ENCODE results near the gene CADM1. TPM values are rescaled to one million over a fixed set of nuclear protein-coding genes. Genes with fewer than 3 reads are reported as not detected.

CADM1 gene
- total and polyA plus RNA-seq, 5 donors from 2014 or later: 3.6 to 11.3 (median 6.9) TPM

DNA sequence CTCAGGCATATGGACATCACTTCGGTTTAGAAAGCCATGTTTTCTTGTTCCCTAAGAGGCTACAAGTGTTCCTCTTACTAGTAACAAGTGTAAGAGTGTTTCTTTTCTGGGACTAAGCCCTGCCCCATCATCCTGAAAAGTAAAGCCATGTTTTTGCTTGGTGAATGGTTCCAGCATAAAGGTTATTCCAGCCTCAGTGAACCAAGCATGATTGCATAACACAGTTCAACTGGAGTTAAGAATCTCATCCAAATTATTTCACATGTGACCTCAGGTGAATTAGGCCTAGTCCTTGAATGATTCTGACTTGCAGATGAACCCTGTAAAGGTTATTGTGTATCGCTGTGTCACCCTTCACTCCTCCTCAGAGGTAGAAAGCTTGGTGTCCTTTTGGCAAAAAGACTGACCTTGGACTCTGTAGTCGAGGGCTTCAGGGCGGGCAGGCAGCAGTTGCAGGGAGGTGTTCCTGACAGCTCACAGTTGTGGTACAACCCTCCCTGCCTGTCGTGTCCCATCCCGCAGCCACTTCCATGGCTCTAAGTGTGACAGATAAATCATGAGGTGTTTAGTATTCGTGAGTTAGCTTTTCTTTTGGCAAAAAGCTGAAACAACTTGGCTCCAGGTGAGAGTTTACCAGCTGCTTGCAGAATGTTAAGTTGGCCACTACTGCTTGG lies 321.8 kb downstream of the CADM1 start:
- Mint-ChIP-seq H3K27me3 (peaks cover 8% of the 10 kb centered on the region), H3K36me3 (no peaks in the 10 kb centered on the region), H3K27ac (no peak overlapping the region), H3K9me3 (peaks cover 0 to 5% (median 0%) of the 10 kb centered on the region in 7 donors), H3K4me1 (no peaks in the 10 kb centered on the region), H3K4me3 (no peak overlapping the region)
- DNase-seq: no peak
- H3K9me3 ChIP-seq (ENCODE audit: control insufficient read depth in 2 of 2, low read length in 2 of 2): no peaks in the 10 kb centered on the region
- H3K36me3 ChIP-seq (ENCODE audit: control insufficient read depth, insufficient read depth, low read length): no peaks in the 10 kb centered on the region
- H3K4me3 ChIP-seq (ENCODE audit: low read depth, low read length): no peak overlapping the region
- ATAC-seq (ENCODE audit: low read depth in 2 of 2): no peak
- H3K27me3 ChIP-seq (ENCODE audit: control insufficient read depth, insufficient read depth, low read length): no peaks in the 10 kb centered on the region
- H3K27ac ChIP-seq (ENCODE audit: insufficient read depth, low read length, poor library complexity, severe bottlenecking): no peak overlapping the region
- H3K4me1 ChIP-seq (ENCODE audit: control insufficient read depth, insufficient read depth, low read length, poor library complexity, severe bottlenecking): no peaks in the 10 kb centered on the region

DNA sequence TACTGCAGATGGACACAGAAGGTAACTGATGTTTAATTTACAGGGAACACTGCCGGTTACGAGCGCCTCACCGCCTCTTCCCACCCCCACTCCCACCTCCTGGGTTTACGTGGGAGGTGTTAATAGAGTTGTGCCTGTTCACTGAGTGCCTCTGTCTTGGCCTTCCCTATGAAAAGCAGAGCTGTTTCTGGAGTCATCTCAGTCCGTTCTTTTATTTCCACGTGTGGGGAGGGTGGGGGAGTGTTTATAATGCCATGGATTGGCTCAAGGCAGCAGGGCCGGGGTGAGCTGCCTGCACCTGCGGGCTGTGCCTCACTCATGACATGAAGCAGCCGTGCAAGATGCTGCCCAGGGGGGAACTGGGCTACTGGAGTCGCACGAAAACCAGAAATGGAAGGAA lies 322.7 kb downstream of the CADM1 start:
- Histone ChIP-seq H3K27me3 (ENCODE audit: control insufficient read depth, insufficient read depth, low read length) (no peaks in the 10 kb centered on the region), H3K9me3 (ENCODE audit: control insufficient read depth in 2 of 2, low read length in 2 of 2) (no peaks in the 10 kb centered on the region), H3K4me3 (ENCODE audit: low read depth, low read length) (no peak overlapping the region), H3K36me3 (ENCODE audit: control insufficient read depth, insufficient read depth, low read length) (no peaks in the 10 kb centered on the region), H3K4me1 (ENCODE audit: control insufficient read depth, insufficient read depth, low read length, poor library complexity, severe bottlenecking) (no peaks in the 10 kb centered on the region), H3K27ac (ENCODE audit: insufficient read depth, low read length, poor library complexity, severe bottlenecking) (no peak overlapping the region)
- peaks cover 0 to 5% (median 0%) of the 10 kb centered on the region in 7 donors for H3K9me3 Mint-ChIP-seq
- H3K4me3 Mint-ChIP-seq: no peak overlapping the region
- ATAC-seq (ENCODE audit: low read depth in 2 of 2): no peak
- peaks cover 8% of the 10 kb centered on the region for H3K27me3 Mint-ChIP-seq
- H3K36me3 Mint-ChIP-seq: no peaks in the 10 kb centered on the region
- peak overlapping the region in 1 of 3 donors; percentile 29 for H3K27ac Mint-ChIP-seq
- DNase-seq: no peak
- H3K4me1 Mint-ChIP-seq: no peaks in the 10 kb centered on the region

DNA sequence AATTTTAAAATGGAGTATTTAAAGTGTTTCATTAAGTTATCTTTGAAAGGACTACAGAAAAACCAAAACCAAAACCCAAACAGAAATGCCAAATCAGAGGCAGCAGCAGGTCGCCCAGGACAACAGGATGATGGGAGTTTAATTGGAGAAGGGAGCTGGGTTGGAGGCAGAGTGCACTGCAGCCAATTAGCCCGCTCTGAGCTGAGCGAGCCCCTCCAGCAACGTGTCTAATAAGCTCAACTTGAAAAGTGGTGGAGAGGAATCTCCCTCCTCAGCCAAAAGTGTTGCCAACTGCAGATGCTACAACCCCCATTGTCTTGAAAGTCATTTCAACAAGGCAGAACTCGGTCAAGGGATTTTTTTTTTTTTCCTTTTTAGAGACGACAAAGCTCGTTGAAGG lies 323.9 kb downstream of the CADM1 start:
- ATAC-seq (ENCODE audit: low read depth in 2 of 2) (no peak), DNase-seq (no peak)
- Mint-ChIP-seq H3K4me3 (no peak overlapping the region), H3K9me3 (peaks cover 0 to 4% (median 0%) of the 10 kb centered on the region in 7 donors), H3K27ac (no peak overlapping the region), H3K36me3 (no peaks in the 10 kb centered on the region), H3K27me3 (peaks cover 14% of the 10 kb centered on the region), H3K4me1 (no peaks in the 10 kb centered on the region)
- no peak overlapping the region for H3K27ac ChIP-seq (ENCODE audit: insufficient read depth, low read length, poor library complexity, severe bottlenecking)
- H3K36me3 ChIP-seq (ENCODE audit: control insufficient read depth, insufficient read depth, low read length): no peaks in the 10 kb centered on the region
- H3K4me1 ChIP-seq (ENCODE audit: control insufficient read depth, insufficient read depth, low read length, poor library complexity, severe bottlenecking): no peaks in the 10 kb centered on the region
- no peak overlapping the region for H3K4me3 ChIP-seq (ENCODE audit: low read depth, low read length)
- no peaks in the 10 kb centered on the region for H3K27me3 ChIP-seq (ENCODE audit: control insufficient read depth, insufficient read depth, low read length)
- no peaks in the 10 kb centered on the region for H3K9me3 ChIP-seq (ENCODE audit: control insufficient read depth in 2 of 2, low read length in 2 of 2)

DNA sequence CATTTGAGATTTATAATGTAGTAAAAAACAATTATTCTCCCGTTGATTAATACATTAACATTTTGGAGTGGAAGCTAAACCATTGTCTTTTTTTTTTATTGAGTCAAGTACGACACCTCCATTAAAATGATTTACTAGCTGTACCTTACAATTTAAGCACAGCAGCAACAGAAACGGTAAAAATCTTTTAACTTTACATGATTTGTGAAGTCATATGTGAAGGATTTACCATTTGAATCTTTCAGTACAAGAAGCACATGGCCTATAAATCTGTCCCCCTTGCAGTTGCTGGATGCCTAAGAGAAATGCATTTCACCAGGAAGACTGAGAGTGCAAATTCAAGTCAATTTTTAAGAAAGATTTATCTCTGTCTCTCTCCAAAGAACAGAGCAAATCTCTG lies 324.6 kb downstream of the CADM1 start:
- Mint-ChIP-seq H3K4me3 (no peak overlapping the region), H3K36me3 (no peaks in the 10 kb centered on the region), H3K27ac (no peak overlapping the region), H3K4me1 (no peaks in the 10 kb centered on the region), H3K9me3 (peaks cover 0 to 4% (median 0%) of the 10 kb centered on the region in 7 donors), H3K27me3 (peaks cover 14% of the 10 kb centered on the region)
- no peak overlapping the region for H3K4me3 ChIP-seq (ENCODE audit: low read depth, low read length)
- no peak for DNase-seq
- H3K27ac ChIP-seq (ENCODE audit: insufficient read depth, low read length, poor library complexity, severe bottlenecking): no peak overlapping the region
- H3K4me1 ChIP-seq (ENCODE audit: control insufficient read depth, insufficient read depth, low read length, poor library complexity, severe bottlenecking): no peaks in the 10 kb centered on the region
- ATAC-seq (ENCODE audit: low read depth in 2 of 2): no peak
- no peaks in the 10 kb centered on the region for H3K36me3 ChIP-seq (ENCODE audit: control insufficient read depth, insufficient read depth, low read length)
- no peaks in the 10 kb centered on the region for H3K27me3 ChIP-seq (ENCODE audit: control insufficient read depth, insufficient read depth, low read length)
- H3K9me3 ChIP-seq (ENCODE audit: control insufficient read depth in 2 of 2, low read length in 2 of 2): no peaks in the 10 kb centered on the region

DNA sequence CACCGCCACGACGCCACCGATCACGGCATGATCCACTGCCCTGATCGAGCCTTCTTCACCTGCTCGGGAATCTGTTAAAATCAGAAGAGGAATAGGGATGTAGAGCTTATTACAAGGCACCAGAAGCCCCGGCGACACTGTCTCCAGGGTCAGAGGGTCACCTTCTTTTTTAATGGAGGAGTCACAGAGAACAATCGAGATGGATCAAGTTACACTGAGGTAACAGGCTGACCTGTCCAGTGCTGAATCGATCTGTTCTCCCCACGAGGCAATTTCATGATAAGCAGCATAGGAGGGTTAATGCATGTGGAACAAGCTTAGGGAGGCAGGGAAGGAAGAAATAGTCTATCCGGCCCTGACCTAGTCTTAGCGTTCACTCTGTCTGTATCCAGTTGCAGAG lies 325.5 kb downstream of the CADM1 start:
- Mint-ChIP-seq H3K4me3 (no peak overlapping the region), H3K4me1 (no peaks in the 10 kb centered on the region), H3K27ac (no peak overlapping the region), H3K36me3 (no peaks in the 10 kb centered on the region), H3K9me3 (peaks cover 0 to 4% (median 0%) of the 10 kb centered on the region in 7 donors), H3K27me3 (peaks cover 14% of the 10 kb centered on the region)
- H3K4me3 ChIP-seq (ENCODE audit: low read depth, low read length): no peak overlapping the region
- no peaks in the 10 kb centered on the region for H3K27me3 ChIP-seq (ENCODE audit: control insufficient read depth, insufficient read depth, low read length)
- no peaks in the 10 kb centered on the region for H3K36me3 ChIP-seq (ENCODE audit: control insufficient read depth, insufficient read depth, low read length)
- ATAC-seq (ENCODE audit: low read depth in 2 of 2) (no peak), DNase-seq (no peak)
- no peaks in the 10 kb centered on the region for H3K4me1 ChIP-seq (ENCODE audit: control insufficient read depth, insufficient read depth, low read length, poor library complexity, severe bottlenecking)
- no peaks in the 10 kb centered on the region for H3K9me3 ChIP-seq (ENCODE audit: control insufficient read depth in 2 of 2, low read length in 2 of 2)
- no peak overlapping the region for H3K27ac ChIP-seq (ENCODE audit: insufficient read depth, low read length, poor library complexity, severe bottlenecking)

DNA sequence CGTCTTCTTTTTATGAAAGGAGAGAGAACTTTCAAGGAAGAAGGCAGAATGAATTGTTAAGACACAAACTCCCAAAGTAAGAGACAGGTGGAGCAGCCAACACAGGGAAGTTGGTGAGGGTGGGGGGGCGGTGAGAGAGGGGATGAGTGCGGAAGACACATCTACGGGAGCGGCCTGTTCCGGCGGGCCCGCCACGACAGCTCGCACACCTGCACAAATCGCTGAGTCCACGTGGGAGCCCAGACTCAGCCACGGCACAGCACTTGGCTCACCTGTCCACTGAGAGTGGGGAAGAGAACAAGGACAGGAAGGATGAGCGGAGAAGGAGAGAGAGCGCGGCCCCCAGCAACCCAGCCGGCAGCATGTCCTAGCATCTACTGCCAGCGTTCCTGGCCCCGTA lies 331.1 kb downstream of the CADM1 start:
- no peak for ATAC-seq (ENCODE audit: low read depth in 2 of 2)

DNA sequence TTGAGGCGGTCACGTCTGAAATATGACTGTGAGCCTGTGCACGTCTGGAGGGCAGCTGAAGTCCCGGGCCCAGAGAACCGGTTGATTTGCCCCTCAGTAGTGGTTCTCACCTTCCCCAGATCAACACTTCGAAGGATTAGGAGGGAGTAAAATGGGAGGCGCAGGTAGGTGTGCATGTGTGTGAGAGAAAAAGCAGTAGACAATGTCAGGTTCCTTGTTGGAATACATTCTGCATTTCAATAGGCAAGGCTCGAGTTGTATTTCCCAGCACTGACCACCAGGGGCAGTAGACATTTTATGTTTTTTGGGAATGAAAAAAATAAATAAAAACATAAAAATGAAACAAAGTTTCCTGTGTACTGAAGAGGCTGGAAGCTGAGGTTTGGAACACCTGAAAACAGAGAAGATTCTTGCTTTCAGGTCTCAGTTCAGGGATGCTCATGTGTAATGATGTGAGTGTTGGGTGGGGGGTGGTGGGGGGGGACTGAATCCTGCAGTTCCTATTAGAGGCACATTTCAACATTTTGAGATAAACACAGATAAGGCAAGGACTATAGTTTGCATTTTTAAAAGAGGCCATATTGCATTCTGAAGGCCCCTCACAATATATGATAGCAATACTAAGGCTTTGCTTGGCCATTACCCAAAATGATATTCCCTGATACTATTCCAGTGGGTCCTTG lies 333.9 kb downstream of the CADM1 start:
- no peaks in the 10 kb centered on the region for H3K36me3 Mint-ChIP-seq
- ATAC-seq (ENCODE audit: low read depth in 2 of 2): no peak
- H3K27ac ChIP-seq (ENCODE audit: insufficient read depth, low read length, poor library complexity, severe bottlenecking): no peak overlapping the region

More for the DNA sequence above, 331.1 kb downstream of the CADM1 start:
- Mint-ChIP-seq H3K4me3 (no peak overlapping the region), H3K27me3 (peaks cover 10% of the 10 kb centered on the region), H3K36me3 (no peaks in the 10 kb centered on the region), H3K4me1 (no peaks in the 10 kb centered on the region), H3K27ac (no peak overlapping the region), H3K9me3 (peaks cover 0 to 5% (median 0%) of the 10 kb centered on the region in 7 donors)
- no peak overlapping the region for H3K27ac ChIP-seq (ENCODE audit: insufficient read depth, low read length, poor library complexity, severe bottlenecking)
- H3K9me3 ChIP-seq (ENCODE audit: control insufficient read depth in 2 of 2, low read length in 2 of 2): no peaks in the 10 kb centered on the region
- DNase-seq: no peak
- no peaks in the 10 kb centered on the region for H3K27me3 ChIP-seq (ENCODE audit: control insufficient read depth, insufficient read depth, low read length)
- H3K4me3 ChIP-seq (ENCODE audit: low read depth, low read length): no peak overlapping the region
- no peaks in the 10 kb centered on the region for H3K4me1 ChIP-seq (ENCODE audit: control insufficient read depth, insufficient read depth, low read length, poor library complexity, severe bottlenecking)
- H3K36me3 ChIP-seq (ENCODE audit: control insufficient read depth, insufficient read depth, low read length): no peaks in the 10 kb centered on the region

DNA sequence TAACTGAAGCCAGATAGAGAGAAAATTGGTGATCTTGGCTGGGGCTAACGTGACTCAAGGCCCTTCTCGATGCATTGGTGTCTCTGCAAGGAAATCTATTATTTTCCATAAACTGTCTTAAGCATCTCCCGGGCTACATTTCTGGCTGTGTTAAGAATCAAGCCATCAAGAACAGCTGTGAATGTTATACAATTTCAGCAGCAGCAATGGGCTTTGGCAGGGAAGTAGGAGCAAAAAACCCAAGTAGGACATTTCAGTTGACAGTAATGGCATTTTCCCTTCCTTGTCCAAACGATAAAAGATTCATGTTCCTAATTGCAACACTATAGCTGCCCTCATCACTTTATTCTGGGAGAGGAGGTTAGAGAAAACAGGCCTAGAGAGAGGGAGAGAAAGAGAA lies 335.0 kb downstream of the CADM1 start:
- Mint-ChIP-seq H3K27ac (no peak overlapping the region), H3K27me3 (peaks cover 13% of the 10 kb centered on the region), H3K36me3 (no peaks in the 10 kb centered on the region), H3K4me3 (no peak overlapping the region), H3K9me3 (peaks cover 0 to 4% (median 0%) of the 10 kb centered on the region in 7 donors), H3K4me1 (no peaks in the 10 kb centered on the region)
- Histone ChIP-seq H3K9me3 (ENCODE audit: control insufficient read depth in 2 of 2, low read length in 2 of 2) (no peaks in the 10 kb centered on the region), H3K4me1 (ENCODE audit: control insufficient read depth, insufficient read depth, low read length, poor library complexity, severe bottlenecking) (no peaks in the 10 kb centered on the region), H3K27me3 (ENCODE audit: control insufficient read depth, insufficient read depth, low read length) (peaks cover 9% of the 10 kb centered on the region), H3K27ac (ENCODE audit: insufficient read depth, low read length, poor library complexity, severe bottlenecking) (no peak overlapping the region), H3K36me3 (ENCODE audit: control insufficient read depth, insufficient read depth, low read length) (no peaks in the 10 kb centered on the region), H3K4me3 (ENCODE audit: low read depth, low read length) (no peak overlapping the region)
- DNase-seq (no peak), ATAC-seq (ENCODE audit: low read depth in 2 of 2) (no peak)

More for the DNA sequence above, 333.9 kb downstream of the CADM1 start:
- H3K4me3 ChIP-seq (ENCODE audit: low read depth, low read length): no peak overlapping the region
- Mint-ChIP-seq H3K4me3 (no peak overlapping the region), H3K27ac (no peak overlapping the region), H3K4me1 (no peaks in the 10 kb centered on the region), H3K27me3 (peaks cover 13% of the 10 kb centered on the region), H3K9me3 (peaks cover 0 to 4% (median 0%) of the 10 kb centered on the region in 7 donors)
- H3K27me3 ChIP-seq (ENCODE audit: control insufficient read depth, insufficient read depth, low read length): peaks cover 4% of the 10 kb centered on the region
- no peaks in the 10 kb centered on the region for H3K36me3 ChIP-seq (ENCODE audit: control insufficient read depth, insufficient read depth, low read length)
- no peaks in the 10 kb centered on the region for H3K4me1 ChIP-seq (ENCODE audit: control insufficient read depth, insufficient read depth, low read length, poor library complexity, severe bottlenecking)
- H3K9me3 ChIP-seq (ENCODE audit: control insufficient read depth in 2 of 2, low read length in 2 of 2): no peaks in the 10 kb centered on the region
- DNase-seq: peak in 1 of 3 donors; percentile 13

All from CD4-positive, CD25-positive, alpha-beta regulatory T cell (primary cell).